ENCODE results near the gene SSB. TPM values are rescaled to one million over a fixed set of nuclear protein-coding genes. Genes with fewer than 3 reads are reported as not detected.

Gene SSB
- total RNA-seq: 64.1 and 90.7 TPM in 2 replicates
- 235 and 260 TPM in 2 replicates for polyA plus RNA-seq

DNA sequence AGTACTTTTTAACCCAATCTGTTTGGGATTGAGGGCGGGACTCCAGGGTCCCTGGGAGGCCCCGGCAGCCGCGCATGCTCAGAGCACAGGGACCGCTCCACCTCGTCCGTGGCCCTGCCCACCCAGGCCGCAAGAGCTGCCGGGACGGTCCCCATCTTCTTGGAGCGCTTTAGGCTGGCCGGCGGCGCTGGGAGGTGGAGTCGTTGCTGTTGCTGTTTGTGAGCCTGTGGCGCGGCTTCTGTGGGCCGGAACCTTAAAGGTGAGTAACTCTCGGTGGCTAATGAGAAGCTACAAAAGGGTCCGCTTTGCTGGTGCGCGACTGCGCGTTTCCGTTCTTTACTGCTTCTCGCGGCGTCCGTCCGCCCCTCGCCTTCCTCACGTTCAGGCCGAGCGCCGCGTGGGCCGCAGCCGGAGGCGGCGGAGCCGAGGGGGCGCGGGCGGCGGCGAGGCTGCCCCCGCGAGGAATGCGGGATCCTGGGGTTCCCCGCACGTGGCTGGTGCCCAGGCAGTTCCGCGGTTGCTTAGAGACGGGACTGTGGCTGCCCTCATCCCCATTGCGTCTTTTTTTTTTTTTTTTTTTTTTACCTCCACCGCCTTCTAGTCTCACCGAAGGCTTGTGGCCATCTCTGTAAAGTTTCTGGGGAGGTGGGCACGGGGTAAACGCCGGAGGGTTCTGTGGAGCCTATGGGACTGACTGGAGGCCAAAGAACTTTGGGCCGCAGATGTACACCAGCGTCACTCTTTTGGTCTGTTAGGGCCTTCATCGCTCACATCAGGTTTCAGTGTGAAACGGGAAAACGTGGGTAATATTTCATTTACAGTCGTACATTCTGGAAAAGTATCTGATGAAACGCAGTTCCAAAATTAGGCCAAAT, at the start of gene SSB:
TSS of gene SSB (plus strand) at position 154 of the 875 bp plus-strand sequence. CDS start 2,090 bp downstream, outside the sequence.
- TF ChIP-seq, protein P1, sequence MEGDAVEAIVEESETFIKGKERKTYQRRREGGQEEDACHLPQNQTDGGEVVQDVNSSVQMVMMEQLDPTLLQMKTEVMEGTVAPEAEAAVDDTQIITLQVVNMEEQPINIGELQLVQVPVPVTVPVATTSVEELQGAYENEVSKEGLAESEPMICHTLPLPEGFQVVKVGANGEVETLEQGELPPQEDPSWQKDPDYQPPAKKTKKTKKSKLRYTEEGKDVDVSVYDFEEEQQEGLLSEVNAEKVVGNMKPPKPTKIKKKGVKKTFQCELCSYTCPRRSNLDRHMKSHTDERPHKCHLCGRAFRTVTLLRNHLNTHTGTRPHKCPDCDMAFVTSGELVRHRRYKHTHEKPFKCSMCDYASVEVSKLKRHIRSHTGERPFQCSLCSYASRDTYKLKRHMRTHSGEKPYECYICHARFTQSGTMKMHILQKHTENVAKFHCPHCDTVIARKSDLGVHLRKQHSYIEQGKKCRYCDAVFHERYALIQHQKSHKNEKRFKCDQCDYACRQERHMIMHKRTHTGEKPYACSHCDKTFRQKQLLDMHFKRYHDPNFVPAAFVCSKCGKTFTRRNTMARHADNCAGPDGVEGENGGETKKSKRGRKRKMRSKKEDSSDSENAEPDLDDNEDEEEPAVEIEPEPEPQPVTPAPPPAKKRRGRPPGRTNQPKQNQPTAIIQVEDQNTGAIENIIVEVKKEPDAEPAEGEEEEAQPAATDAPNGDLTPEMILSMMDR (IDR thresholded peaks at IDR 0.05; ENCODE audit: low read depth, low read length): no peak
- H3K27ac ChIP-seq: peak within 1 kb of the TSS; percentile 84
- H3K27me3 ChIP-seq: no peaks in the 10 kb centered on the region
- peaks cover 4% of the 10 kb centered on the region for H3K4me1 ChIP-seq (ENCODE audit: low read depth)
- H3K36me3 ChIP-seq: peaks cover 13% of the 10 kb centered on the region
- peak within 1 kb of the TSS; percentile 67 for H3K4me3 ChIP-seq
- peak; percentile 92 to 96 for DNase-seq (ENCODE audit: low read depth in 1 of 2, low spot score in 1 of 2)
- no peaks in the 10 kb centered on the region for H3K9me3 ChIP-seq (ENCODE audit: low read depth)

DNA sequence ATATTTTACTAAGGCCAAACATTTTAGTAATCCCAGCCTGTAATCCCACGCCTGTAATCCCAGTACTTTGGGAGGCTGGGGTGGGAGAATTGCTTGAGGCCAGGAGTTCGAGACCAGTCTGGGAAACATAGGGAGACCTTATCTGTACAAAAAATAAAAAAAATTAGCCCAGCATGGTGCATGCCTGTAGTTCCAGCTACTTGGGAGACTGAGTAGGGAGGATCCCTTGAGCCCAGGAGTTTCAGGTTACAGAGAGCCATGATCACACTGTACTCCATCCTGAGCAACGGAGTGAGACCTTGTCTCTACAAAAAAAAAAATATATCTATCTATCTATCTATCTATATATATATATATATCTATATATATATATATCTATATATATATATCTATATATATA, 45.9 kb upstream of the SSB start:
- H3K9me3 ChIP-seq (ENCODE audit: low read depth): no peaks in the 10 kb centered on the region
- H3K36me3 ChIP-seq: peaks cover 12% of the 10 kb centered on the region
- H3K27ac ChIP-seq: no peak overlapping the region
- no peak overlapping the region for H3K4me3 ChIP-seq
- no peaks in the 10 kb centered on the region for H3K4me1 ChIP-seq (ENCODE audit: low read depth)
- DNase-seq (ENCODE audit: low read depth in 1 of 2, low spot score in 1 of 2): no peak
- no peaks in the 10 kb centered on the region for H3K27me3 ChIP-seq
- TF ChIP-seq, protein P1 (IDR thresholded peaks at IDR 0.05; ENCODE audit: low read depth, low read length): no peak

DNA sequence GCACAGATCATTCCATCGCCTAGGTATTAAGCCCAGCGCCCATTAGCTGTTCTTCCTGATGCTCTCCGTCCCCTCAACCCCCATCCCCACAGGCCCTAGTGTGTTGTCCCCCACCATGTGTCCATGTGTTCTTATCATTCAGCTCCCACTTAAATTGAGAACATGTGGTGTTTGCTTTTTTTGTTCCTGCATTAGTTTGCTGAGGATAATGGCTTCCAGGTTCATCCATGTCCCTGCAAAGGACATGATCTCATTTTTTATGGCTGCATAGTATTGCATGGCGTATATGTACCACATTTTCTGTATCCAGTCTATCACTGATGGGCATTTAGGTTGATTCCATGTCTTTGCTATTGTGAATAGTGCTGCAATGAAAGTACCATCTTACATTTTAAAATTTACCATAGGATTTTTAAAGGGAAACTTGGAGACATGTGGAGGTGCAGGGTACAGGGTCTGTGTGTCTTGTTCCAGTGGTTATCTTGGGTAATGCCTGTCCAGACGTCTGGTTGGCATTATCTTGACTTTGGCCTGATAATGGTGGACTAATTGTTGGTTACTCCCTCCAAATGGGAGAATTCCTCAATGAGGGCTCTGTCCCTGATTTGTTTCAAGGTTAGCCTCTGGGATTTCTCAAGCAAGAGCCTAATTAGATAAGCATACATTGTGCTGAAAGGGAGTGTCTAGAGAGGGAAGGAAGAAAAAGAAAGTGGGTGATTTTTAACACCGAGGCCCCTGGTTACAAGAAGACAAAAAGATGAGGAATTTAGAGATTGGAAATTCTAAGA, 43.4 kb upstream of the SSB start:
- Histone ChIP-seq H3K27me3 (no peaks in the 10 kb centered on the region), H3K4me3 (no peak overlapping the region), H3K36me3 (peaks cover 10% of the 10 kb centered on the region), H3K4me1 (ENCODE audit: low read depth) (no peaks in the 10 kb centered on the region), H3K27ac (no peak overlapping the region), H3K9me3 (ENCODE audit: low read depth) (no peaks in the 10 kb centered on the region)
- peak in 1 of 2 donors; percentile 10 for DNase-seq (ENCODE audit: low read depth in 1 of 2, low spot score in 1 of 2)
- TF ChIP-seq, protein P1 (IDR thresholded peaks at IDR 0.05; ENCODE audit: low read depth, low read length): no peak

DNA sequence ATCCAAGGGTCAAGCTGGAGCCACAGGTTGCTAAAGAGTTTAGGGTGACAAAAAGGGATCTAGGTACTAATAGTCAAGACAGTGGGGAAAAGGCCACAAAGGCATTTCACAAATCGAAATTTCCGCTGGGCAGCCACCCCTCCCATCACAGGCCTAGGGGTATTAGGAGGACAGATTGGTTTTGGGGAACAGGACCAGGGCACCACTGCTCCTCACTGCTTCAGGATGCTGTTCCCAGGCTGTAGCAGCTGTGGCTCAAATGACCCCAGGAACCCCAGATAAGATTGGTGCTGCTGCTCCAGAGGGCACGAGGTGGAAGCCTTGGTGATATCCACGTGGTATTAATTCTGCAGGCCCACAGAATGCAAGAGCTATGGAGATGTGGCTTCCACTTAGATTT, 42.3 kb upstream of the SSB start:
- Histone ChIP-seq H3K27me3 (no peaks in the 10 kb centered on the region), H3K4me1 (ENCODE audit: low read depth) (no peaks in the 10 kb centered on the region), H3K27ac (no peak overlapping the region), H3K4me3 (no peak overlapping the region), H3K9me3 (ENCODE audit: low read depth) (no peaks in the 10 kb centered on the region), H3K36me3 (peaks cover 6% of the 10 kb centered on the region)
- DNase-seq (ENCODE audit: low read depth in 1 of 2, low spot score in 1 of 2): no peak
- TF ChIP-seq, protein P1 (IDR thresholded peaks at IDR 0.05; ENCODE audit: low read depth, low read length): no peak

DNA sequence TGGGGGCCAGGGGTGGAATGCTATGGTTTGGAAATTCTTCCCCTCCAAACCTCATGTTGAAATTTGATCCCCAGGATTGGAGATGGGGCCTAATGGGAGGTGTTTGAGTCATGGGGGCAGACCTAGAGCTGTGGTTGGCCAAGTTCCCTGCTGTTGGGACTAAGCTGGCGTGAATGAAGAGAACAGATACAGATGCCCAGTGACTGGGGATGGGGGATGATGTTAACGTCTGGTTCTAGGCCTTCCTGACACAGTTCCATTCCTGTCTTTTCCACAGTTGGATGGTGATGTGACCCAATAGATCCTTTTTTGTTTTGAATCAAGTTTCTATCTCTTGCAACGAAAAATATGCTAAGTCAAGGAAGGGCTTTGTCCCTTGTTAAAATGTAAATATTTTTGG, 41.3 kb upstream of the SSB start:
- H3K27me3 ChIP-seq: no peaks in the 10 kb centered on the region
- no peaks in the 10 kb centered on the region for H3K9me3 ChIP-seq (ENCODE audit: low read depth)
- peaks cover 3% of the 10 kb centered on the region for H3K36me3 ChIP-seq
- H3K4me3 ChIP-seq: no peak overlapping the region
- no peak for DNase-seq (ENCODE audit: low read depth in 1 of 2, low spot score in 1 of 2)
- TF ChIP-seq, protein P1 (IDR thresholded peaks at IDR 0.05; ENCODE audit: low read depth, low read length): no peak
- H3K4me1 ChIP-seq (ENCODE audit: low read depth): no peaks in the 10 kb centered on the region
- no peak overlapping the region for H3K27ac ChIP-seq

All from cardiac muscle cell (in vitro differentiated cells and primary cell).